ENCODE data around the gene C16orf86. TPM values are rescaled to one million over a fixed set of nuclear protein-coding genes. Genes with fewer than 3 reads are reported as not detected.

The C16orf86 gene
- total and polyA plus RNA-seq, 2 of the 8 experiments (the other 6 are each of a cell fraction or from before 2014, with no cell fraction given): 1.4 to 2.3 TPM

DNA sequence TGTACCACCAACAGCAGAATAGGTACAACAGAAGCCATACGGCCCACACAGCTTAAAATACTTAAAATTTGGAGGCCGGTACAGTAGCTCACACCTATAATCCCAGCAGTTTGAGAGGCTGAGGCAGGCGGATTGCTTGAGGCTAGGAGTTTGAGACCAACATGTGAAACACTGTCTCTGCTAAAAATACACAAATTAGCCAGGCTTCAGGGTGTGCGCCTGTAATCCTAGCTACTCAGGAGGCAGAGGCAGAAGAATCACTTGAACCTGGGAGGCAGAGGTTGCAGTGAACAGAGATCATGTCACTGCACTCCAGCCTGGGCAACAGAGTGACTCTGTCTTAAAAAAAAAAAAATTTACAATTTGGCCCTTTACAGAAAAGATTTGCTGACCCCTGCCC, 35.5 kb downstream of the C16orf86 start:
- H3K4me1 ChIP-seq (replicated peaks in 1 of 4; ENCODE audit: control insufficient read depth in 3 of 4, insufficient read depth in 4 of 4, low read length in 3 of 4): peaks cover 0 to 3% (median 2%) of the 10 kb centered on the region in 4 experiments; a peak in 1 of 7 replicates
- POLR2A ChIA-PET (ENCODE audit: partially characterized antibody): interaction anchor here (0.6 to 0.7 kb wide), 3 partner anchors 19 to 285 kb away, joined by 3 to 4 read pairs (median 3); partner anchors contain the start of gene PSKH1
- H3K36me3 ChIP-seq (ENCODE audit: control insufficient read depth in 2 of 4, insufficient read depth in 4 of 4, low read length in 3 of 4): peaks cover 0 to 3% (median 0%) of the 10 kb centered on the region in 4 experiments; a peak in 1 of 8 replicates
- H4K8ac ChIP-seq (ENCODE audit: extremely low read depth, insufficient read depth, low read length): no peak overlapping the region
- H3K23me2 ChIP-seq (ENCODE audit: low read depth, low read length): no peaks in the 10 kb centered on the region
- TF ChIP-seq BRCA1 (IDR thresholded peaks at IDR 0.05; ENCODE audit: low read depth, low read length) (no peak), POLR2AphosphoS5 (IDR thresholded peaks at IDR 0.05; ENCODE audit: low read depth, low read length) (no peak), MAFK (IDR thresholded peaks at IDR 0.05; ENCODE audit: low read depth, low read length) (no peak)
- peaks cover 0 to 3% of the 10 kb centered on the region in 2 experiments for H4K20me1 ChIP-seq (replicated peaks in 1 of 2; ENCODE audit: control insufficient read depth in 1 of 2, insufficient read depth in 2 of 2, low read length in 2 of 2)
- no peak overlapping the region for H3K4me3 ChIP-seq (ENCODE audit: extremely low read depth in 1 of 4, insufficient read depth in 2 of 4, low read depth in 3 of 4, low read length in 4 of 4)
- no peak overlapping the region for H2BK120ac ChIP-seq (replicated peaks; ENCODE audit: low read depth, low read length)
- H3K79me1 ChIP-seq (ENCODE audit: low read depth, low read length): peaks cover 7% of the 10 kb centered on the region; the same call in 1 of the 2 replicates
- no peak overlapping the region for H3K23ac ChIP-seq (ENCODE audit: insufficient read length)
- H3K4ac ChIP-seq (replicated peaks; ENCODE audit: insufficient read length, low read depth, low read length): no peak overlapping the region
- no peak overlapping the region for H2BK15ac ChIP-seq (ENCODE audit: low read length)
- CTCF ChIA-PET (ENCODE audit: partially characterized antibody): interaction anchor here (0.6 to 1.2 kb wide), 2 partner anchors 15 to 29 kb away, joined by 3 to 4 read pairs; no protein-coding TSS in a partner anchor
- no peak overlapping the region for H4K91ac ChIP-seq (replicated peaks; ENCODE audit: insufficient read length, low read length)
- H3K27me3 ChIP-seq (replicated peaks in 1 of 4; ENCODE audit: control insufficient read depth in 3 of 4, extremely low read depth in 1 of 4, insufficient read depth in 3 of 4, low read length in 3 of 4): no peaks in the 10 kb centered on the region
- WGBS, 2 experiments (ENCODE audit: extremely low coverage in 1 of 2, insufficient coverage in 1 of 2, insufficient read length in 1 of 2, insufficient replicate concordance in 2 of 2, low coverage in 1 of 2, low lambda C conversion rate in 2 of 2, missing lambda C conversion rate in 1 of 2): 87% methylated on average over 4 of the region's 4 CpGs; no CpG with 5 or more reads in 1 of the 2 experiments
- no peak overlapping the region for H3K14ac ChIP-seq (ENCODE audit: insufficient read length)
- no peak overlapping the region for H2AK5ac ChIP-seq (ENCODE audit: low read depth, low read length)
- DNase-seq (ENCODE audit: low read depth in 1 of 2, low spot score in 2 of 2) (no peak), FAIRE-seq (no peak)
- no peak overlapping the region for H2BK5ac ChIP-seq (ENCODE audit: low read depth, low read length)
- no peak overlapping the region for H2BK12ac ChIP-seq (ENCODE audit: low read depth, low read length)
- no peak overlapping the region for H3K18ac ChIP-seq (ENCODE audit: extremely low read depth, low read length)
- no peak overlapping the region for H3K56ac ChIP-seq (replicated peaks; ENCODE audit: insufficient read length, low read depth, low read length)
- H2BK20ac ChIP-seq (ENCODE audit: low read length): no peak overlapping the region
- peaks cover 0 to 30% of the 10 kb centered on the region in 2 experiments; a peak in 2 of 4 replicates for H3K79me2 ChIP-seq (ENCODE audit: control insufficient read depth in 1 of 2, insufficient read depth in 2 of 2, low read length in 2 of 2)
- no peak overlapping the region for H2AFZ ChIP-seq (ENCODE audit: low read length)
- H3K9ac ChIP-seq (replicated peaks in 1 of 4; ENCODE audit: extremely low read depth in 1 of 4, low read depth in 3 of 4, low read length in 3 of 4): no peak overlapping the region
- peaks cover 0 to 4% of the 10 kb centered on the region in 2 experiments; a peak in 1 of 4 replicates for H3K9me3 ChIP-seq (ENCODE audit: insufficient read depth in 2 of 2, low read depth in 1 of 2, low read length in 1 of 2)
- no peak overlapping the region for H4K5ac ChIP-seq (ENCODE audit: insufficient read length, low read depth, low read length)
- no peak overlapping the region for H3K4me2 ChIP-seq (ENCODE audit: insufficient read depth in 1 of 2, low read depth in 2 of 2, low read length in 2 of 2)
- H3K27ac ChIP-seq (ENCODE audit: low read depth, low read length): no peak overlapping the region

All from H1 (cell line).